GM12878 (cell line): ENCODE data around the gene COA1. TPM values are rescaled to one million over a fixed set of nuclear protein-coding genes. Genes with fewer than 3 reads are reported as not detected.

Source experiments
- ATAC-seq: fragments of 200-7000 bp; cut with Tn5 transposase; 3 replicates; pipeline ENCODE4 v1.9.1; 2020; ENCODE audit warnings: mild to moderate bottlenecking, moderate library complexity
- BruUV-seq: library from RNA; stranded (reverse); fragments of 400-500 nt; replicated peaks from 2 replicates; lab custom pipeline; 2021; lab: Mats Ljungman, UMichigan
- CTCF ChIA-PET: fragments of 300-600 bp; sonication (Branson Sonifier 250); formaldehyde crosslinking; extraction: SDS; loops from one replicate; lab custom pipeline; 2021; ENCODE audit warnings: inconsistent platforms; lab: Yijun Ruan, JAX
- POLR2A ChIA-PET: fragments of 350-600 bp; formaldehyde crosslinking; extraction: SDS; loops from one replicate; lab custom pipeline; 2021; ENCODE audit warnings: inconsistent platforms; lab: Charles Lee
- RAD21 ChIA-PET: fragments of 300-600 bp; sonication (Branson Sonifier 250); formaldehyde crosslinking; loops from one replicate; lab custom pipeline; 2023; ENCODE audit warnings: antibody characterized with exemption; ENCODE audit not compliant: unreplicated experiment; lab: Charles Lee
- SMC1A ChIA-PET: fragments of 300-600 bp; sonication (Branson Sonifier 250); formaldehyde crosslinking; loops from one replicate; lab custom pipeline; 2023; ENCODE audit not compliant: unreplicated experiment, uncharacterized antibody; lab: Charles Lee
- DNase-seq: peaks from one replicate; pipeline ENCODE4 v3.0.0-alpha.2; 2011; ENCODE audit warnings: low read depth, low spot score
- FAIRE-seq: peaks from 3 replicates; lab custom pipeline; 2011; peaks lifted over from hg19 to GRCh38; lab: Jason Lieb, UNC
- H2AFZ ChIP-seq: 2 replicates; pipeline ENCODE4 v1.6.0; 2011; ENCODE audit warnings: low read depth, low read length, control low read depth; ENCODE audit not compliant: control insufficient read depth
- H3K27ac ChIP-seq: 2 replicates; pipeline ENCODE4 v1.5.1; 2011; ENCODE audit warnings: control low read depth; ENCODE audit not compliant: control insufficient read depth, insufficient read depth
- H3K27me3 ChIP-seq, 2 experiments: replicated peaks in 1 of 2; 2 replicates each; pipeline versions ENCODE4 v1.6.0 to v1.6.1; 2011; ENCODE audit warnings: low read length in 1 of 2; ENCODE audit not compliant: control insufficient read depth in 2 of 2, insufficient read depth in 2 of 2
- H3K36me3 ChIP-seq, 2 experiments: 2 replicates each; pipeline ENCODE4 v1.5.1; 2011; ENCODE audit warnings: low read length in 1 of 2; ENCODE audit not compliant: control insufficient read depth in 2 of 2, insufficient read depth in 2 of 2
- H3K4me1 ChIP-seq: 2 replicates; pipeline ENCODE4 v1.6.1; 2011; ENCODE audit warnings: mild to moderate bottlenecking, low read length, moderate library complexity, mixed read lengths; ENCODE audit not compliant: control insufficient read depth, insufficient read depth
- H3K4me2 ChIP-seq: 2 replicates; pipeline ENCODE4 v1.6.0; 2011; ENCODE audit warnings: control low read depth; ENCODE audit not compliant: control insufficient read depth, insufficient read depth
- H3K4me3 ChIP-seq: fragments of 200-600 bp; sonication (generic); 2 replicates; pipeline ENCODE4 v1.5.1; 2016
- H3K79me2 ChIP-seq: 2 replicates; pipeline ENCODE4 v1.6.0; 2011; ENCODE audit warnings: low read length; ENCODE audit not compliant: control insufficient read depth, insufficient read depth
- H3K9ac ChIP-seq: 2 replicates; pipeline ENCODE4 v1.8.0; 2011; ENCODE audit warnings: low read length, control low read depth, mixed read lengths; ENCODE audit not compliant: control insufficient read depth, insufficient read depth
- H3K9me3 ChIP-seq: replicated peaks from 3 replicates; pipeline ENCODE4 v1.5.1; 2011; ENCODE audit warnings: mild to moderate bottlenecking, low read length; ENCODE audit not compliant: control insufficient read depth, insufficient read depth
- H4K20me1 ChIP-seq: 2 replicates; pipeline ENCODE4 v1.6.0; 2011; ENCODE audit not compliant: control insufficient read depth, insufficient read depth
- MEF2A ChIP-seq: IDR thresholded peaks from 2 replicates; pipeline ENCODE4 v1.6.1; 2011; ENCODE audit warnings: low read depth, mild to moderate bottlenecking, low read length, moderate library complexity; ENCODE audit not compliant: insufficient read depth
- PAX8 ChIP-seq: fragments of 450-650 bp; IDR thresholded peaks from 2 replicates; pipeline ENCODE4 v1.6.1; 2017; ENCODE audit warnings: mild to moderate bottlenecking, moderate library complexity
- RAD21 ChIP-seq: IDR thresholded peaks from 2 replicates; pipeline ENCODE4 v1.6.1; 2011; ENCODE audit warnings: mild to moderate bottlenecking, low read depth, low read length, moderate library complexity; ENCODE audit not compliant: insufficient read depth
- RAD51 ChIP-seq: fragments of 450-650 bp; IDR thresholded peaks from 2 replicates; pipeline ENCODE4 v1.6.1; 2016; ENCODE audit warnings: moderate library complexity, mild to moderate bottlenecking, inconsistent platforms
- RUNX3 ChIP-seq: IDR thresholded peaks from 2 replicates; pipeline ENCODE4 v1.6.1; 2012; ENCODE audit warnings: low read length, inconsistent platforms
- SMC3 ChIP-seq: IDR thresholded peaks from 2 replicates; pipeline ENCODE4 v1.6.1; 2011; ENCODE audit warnings: low read length, improper control_type of control experiment, borderline replicate concordance
- SUZ12 ChIP-seq: fragments of 200-600 bp; sonication (generic); IDR thresholded peaks from one replicate; pipeline ENCODE4 v1.6.1; 2018; ENCODE audit warnings: antibody characterized with exemption, mild to moderate bottlenecking; ENCODE audit not compliant: unreplicated experiment
- WGBS: methylation state at CpG from one replicate; pipeline ENCODE4 v1.1.6; 2016; ENCODE audit warnings: low lambda C conversion rate; ENCODE audit not compliant: insufficient replicate concordance, insufficient coverage; ENCODE audit errors: missing lambda C conversion rate; 5-methylcytosine and 5-hydroxymethylcytosine counted together
- in situ Hi-C: fragments of 300-500 bp; cut with MboI; formaldehyde crosslinking; loops from 9 replicates; pipeline ENCODE4 v1.14.3; 2018; ENCODE audit warnings: mixed read lengths
- intact Hi-C: fragments of 100-400 bp; cut with micrococcal nuclease; formaldehyde crosslinking; loops from one replicate; pipeline ENCODE4 v1.14.2; 2022; ENCODE audit not compliant: unreplicated experiment
- polyA plus RNA-seq, 11 experiments: library from polyadenylated mRNA; depleted of rRNA in 4 of 11; unstranded in 6 of 11; stranded (reverse) in 5 of 11; fragments of >200 nt; fragmentation: Nextera tagmentation in 4 of 11; fragmentation: Illumina TruSeq in 1 of 11; extraction: Ambion mirVana in 4 of 11; extraction: Trizol in 1 of 11; gene quantifications; 1 replicate in 1 of 11; 2 replicates in 10 of 11; pipeline versions ENCODE4 v1.2.1 to v1.2.3, GENCODE V29; 2011 to 2016; ENCODE audit warnings: inconsistent platforms in 2 of 11, missing spikeins in 2 of 11, low read depth in 1 of 11
- total RNA-seq, 4 experiments: library from RNA; depleted of rRNA in 3 of 4; stranded (reverse); fragments of >200 nt in 3 of 4; fragmentation: Illumina TruSeq in 1 of 4; extraction: Trizol in 1 of 4; gene quantifications; 2 replicates each; pipeline versions ENCODE4 v1.2.1 to v1.2.3, GENCODE V29; 2013 to 2021
- TF ChIP-seq, protein P1 (sequence below), 3 experiments: IDR thresholded peaks in 2 of 3; conservative IDR thresholded peaks in 1 of 3; 2 replicates each; pipeline ENCODE4 v1.5.1; 2011; ENCODE audit warnings: low read depth in 3 of 3, low read length in 3 of 3, mild to moderate bottlenecking in 3 of 3, control low read depth in 2 of 3, moderate library complexity in 2 of 3, inconsistent platforms in 1 of 3, mixed read lengths in 1 of 3; ENCODE audit not compliant: control insufficient read depth in 2 of 3, insufficient read depth in 1 of 3; ENCODE audit errors: extremely low read depth in 1 of 3
- TF ChIP-seq, protein P2 (sequence below): fragments of 450-650 bp; IDR thresholded peaks from 2 replicates; pipeline ENCODE4 v1.6.1; 2017; ENCODE audit warnings: mild to moderate bottlenecking, moderate library complexity

COA1 gene
- total and polyA plus RNA-seq, 10 of the 15 experiments (the other 5 are each of a cell fraction or from before 2014, with no cell fraction given): 83.1 to 258 (median 111) TPM

DNA sequence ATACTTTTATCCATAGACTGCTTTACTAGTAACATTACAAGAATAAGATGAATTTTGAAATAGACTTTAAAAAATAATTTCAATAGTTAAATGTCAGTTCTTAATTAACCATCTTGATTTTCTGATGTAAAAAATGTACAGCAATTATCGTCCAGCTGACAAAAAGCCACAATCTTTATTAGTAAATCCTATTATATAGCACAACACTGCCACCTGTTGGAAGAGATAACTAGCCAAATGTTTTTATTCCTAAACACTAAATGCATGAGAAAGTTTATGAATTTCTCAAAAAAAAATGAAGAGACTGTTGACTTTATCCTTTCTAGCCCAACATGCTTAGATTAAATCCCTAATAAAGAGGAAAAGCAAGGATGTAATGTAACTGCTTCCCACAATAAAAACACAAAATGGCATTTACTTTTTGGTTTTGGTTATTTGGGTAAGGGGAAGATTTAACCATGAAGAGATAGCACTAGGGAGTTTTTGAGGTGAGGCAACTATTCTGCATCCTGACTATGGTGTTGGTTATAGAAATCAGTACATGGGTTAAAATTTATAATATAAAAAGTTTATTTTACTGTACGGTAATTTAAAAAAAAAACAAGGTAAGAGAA is 8.0 kb downstream of the COA1 start:
- Histone ChIP-seq H3K79me2 (peaks cover 82% of the 10 kb centered on the region), H3K4me2 (no peak overlapping the region), H3K4me1 (no peaks in the 10 kb centered on the region), H3K9me3 (no peaks in the 10 kb centered on the region; the same call in none of the 3 replicates), H3K27ac (no peak overlapping the region), H3K27me3 (no peaks in the 10 kb centered on the region), H3K9ac (no peak overlapping the region), H3K36me3 (peaks cover 3 to 4% of the 10 kb centered on the region in 2 experiments; a peak in 3 of 4 replicates), H3K4me3 (no peak overlapping the region), H4K20me1 (no peaks in the 10 kb centered on the region; the same call in 1 of the 2 replicates), H2AFZ (no peak overlapping the region)
- POLR2A ChIA-PET: interaction anchor here (0.6 to 2.8 kb wide), 6 partner anchors 9 to 139 kb away, joined by 3 to 10 read pairs (median 3); partner anchors contain the start of gene STK17A
- FAIRE-seq (no peak), ATAC-seq (peak; percentile 52), DNase-seq (no peak)
- BruUV-seq: no TSS peak
- RAD21 ChIA-PET: interaction anchor here (0.7 to 6.8 kb wide), 15 partner anchors 9 to 738 kb away, joined by 3 to 150 read pairs (median 9); partner anchors contain the start of gene STK17A
- peak; percentile 68 for TF ChIP-seq RAD21
- TF ChIP-seq RAD51: 0 out of 2 replicates have a peak, but pooled peaks have one; percentile 12
- TF ChIP-seq, protein P1, sequence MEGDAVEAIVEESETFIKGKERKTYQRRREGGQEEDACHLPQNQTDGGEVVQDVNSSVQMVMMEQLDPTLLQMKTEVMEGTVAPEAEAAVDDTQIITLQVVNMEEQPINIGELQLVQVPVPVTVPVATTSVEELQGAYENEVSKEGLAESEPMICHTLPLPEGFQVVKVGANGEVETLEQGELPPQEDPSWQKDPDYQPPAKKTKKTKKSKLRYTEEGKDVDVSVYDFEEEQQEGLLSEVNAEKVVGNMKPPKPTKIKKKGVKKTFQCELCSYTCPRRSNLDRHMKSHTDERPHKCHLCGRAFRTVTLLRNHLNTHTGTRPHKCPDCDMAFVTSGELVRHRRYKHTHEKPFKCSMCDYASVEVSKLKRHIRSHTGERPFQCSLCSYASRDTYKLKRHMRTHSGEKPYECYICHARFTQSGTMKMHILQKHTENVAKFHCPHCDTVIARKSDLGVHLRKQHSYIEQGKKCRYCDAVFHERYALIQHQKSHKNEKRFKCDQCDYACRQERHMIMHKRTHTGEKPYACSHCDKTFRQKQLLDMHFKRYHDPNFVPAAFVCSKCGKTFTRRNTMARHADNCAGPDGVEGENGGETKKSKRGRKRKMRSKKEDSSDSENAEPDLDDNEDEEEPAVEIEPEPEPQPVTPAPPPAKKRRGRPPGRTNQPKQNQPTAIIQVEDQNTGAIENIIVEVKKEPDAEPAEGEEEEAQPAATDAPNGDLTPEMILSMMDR (IDR thresholded peaks at IDR 0.05 in 2 of 3, conservative IDR thresholded peaks at IDR 0.05 in 1 of 3; ENCODE audit: control insufficient read depth in 2 of 3, extremely low read depth in 1 of 3, insufficient read depth in 1 of 3, low read depth in 3 of 3, low read length in 3 of 3): peak; percentile 40 to 64 (median 44); a peak in 5 of 6 replicates
- peak; percentile 56; the same call in 1 of the 2 replicates for TF ChIP-seq SMC3
- TF ChIP-seq, protein P2, sequence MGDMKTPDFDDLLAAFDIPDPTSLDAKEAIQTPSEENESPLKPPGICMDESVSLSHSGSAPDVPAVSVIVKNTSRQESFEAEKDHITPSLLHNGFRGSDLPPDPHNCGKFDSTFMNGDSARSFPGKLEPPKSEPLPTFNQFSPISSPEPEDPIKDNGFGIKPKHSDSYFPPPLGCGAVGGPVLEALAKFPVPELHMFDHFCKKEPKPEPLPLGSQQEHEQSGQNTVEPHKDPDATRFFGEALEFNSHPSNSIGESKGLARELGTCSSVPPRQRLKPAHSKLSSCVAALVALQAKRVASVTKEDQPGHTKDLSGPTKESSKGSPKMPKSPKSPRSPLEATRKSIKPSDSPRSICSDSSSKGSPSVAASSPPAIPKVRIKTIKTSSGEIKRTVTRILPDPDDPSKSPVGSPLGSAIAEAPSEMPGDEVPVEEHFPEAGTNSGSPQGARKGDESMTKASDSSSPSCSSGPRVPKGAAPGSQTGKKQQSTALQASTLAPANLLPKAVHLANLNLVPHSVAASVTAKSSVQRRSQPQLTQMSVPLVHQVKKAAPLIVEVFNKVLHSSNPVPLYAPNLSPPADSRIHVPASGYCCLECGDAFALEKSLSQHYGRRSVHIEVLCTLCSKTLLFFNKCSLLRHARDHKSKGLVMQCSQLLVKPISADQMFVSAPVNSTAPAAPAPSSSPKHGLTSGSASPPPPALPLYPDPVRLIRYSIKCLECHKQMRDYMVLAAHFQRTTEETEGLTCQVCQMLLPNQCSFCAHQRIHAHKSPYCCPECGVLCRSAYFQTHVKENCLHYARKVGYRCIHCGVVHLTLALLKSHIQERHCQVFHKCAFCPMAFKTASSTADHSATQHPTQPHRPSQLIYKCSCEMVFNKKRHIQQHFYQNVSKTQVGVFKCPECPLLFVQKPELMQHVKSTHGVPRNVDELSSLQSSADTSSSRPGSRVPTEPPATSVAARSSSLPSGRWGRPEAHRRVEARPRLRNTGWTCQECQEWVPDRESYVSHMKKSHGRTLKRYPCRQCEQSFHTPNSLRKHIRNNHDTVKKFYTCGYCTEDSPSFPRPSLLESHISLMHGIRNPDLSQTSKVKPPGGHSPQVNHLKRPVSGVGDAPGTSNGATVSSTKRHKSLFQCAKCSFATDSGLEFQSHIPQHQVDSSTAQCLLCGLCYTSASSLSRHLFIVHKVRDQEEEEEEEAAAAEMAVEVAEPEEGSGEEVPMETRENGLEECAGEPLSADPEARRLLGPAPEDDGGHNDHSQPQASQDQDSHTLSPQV: 0 out of 2 replicates have a peak, but pooled peaks have one; percentile 31
- peak; percentile 69 for TF ChIP-seq RUNX3
- no peak for TF ChIP-seq SUZ12
- no peak for TF ChIP-seq MEF2A
- TF ChIP-seq PAX8: 0 out of 2 replicates have a peak, but pooled peaks have one; percentile 37
- CTCF ChIA-PET: interaction anchor here (0.6 to 7.6 kb wide), 37 partner anchors 9 to 780 kb away, joined by 3 to 169 read pairs (median 4); partner anchors contain the start of genes BLVRA, COA1 and STK17A
- SMC1A ChIA-PET: interaction anchor here (0.6 to 5.9 kb wide), 28 partner anchors 9 to 267 kb away, joined by 3 to 99 read pairs (median 4); partner anchors contain the start of genes COA1 and STK17A
- intact Hi-C loops: loop anchor here (1.0 to 10.0 kb wide), 3 partner anchors 138 to 786 kb away; partner anchors contain the start of genes MRPL32, PSMA2 and STK17A
- WGBS: 50% methylated on average over 2 of the region's 2 CpGs
- in situ Hi-C loops: loop anchor here (5.0 to 10.0 kb wide), 3 partner anchors 116 to 786 kb away; partner anchors contain the start of genes MRPL32, PSMA2 and STK17A
